ENCODE measurements around the gene KRTAP17-1. TPM values are rescaled to one million over a fixed set of nuclear protein-coding genes. Genes with fewer than 3 reads are reported as not detected.

Gene KRTAP17-1
- total RNA-seq, 1 experiment from 2014 or later, result not detected

DNA sequence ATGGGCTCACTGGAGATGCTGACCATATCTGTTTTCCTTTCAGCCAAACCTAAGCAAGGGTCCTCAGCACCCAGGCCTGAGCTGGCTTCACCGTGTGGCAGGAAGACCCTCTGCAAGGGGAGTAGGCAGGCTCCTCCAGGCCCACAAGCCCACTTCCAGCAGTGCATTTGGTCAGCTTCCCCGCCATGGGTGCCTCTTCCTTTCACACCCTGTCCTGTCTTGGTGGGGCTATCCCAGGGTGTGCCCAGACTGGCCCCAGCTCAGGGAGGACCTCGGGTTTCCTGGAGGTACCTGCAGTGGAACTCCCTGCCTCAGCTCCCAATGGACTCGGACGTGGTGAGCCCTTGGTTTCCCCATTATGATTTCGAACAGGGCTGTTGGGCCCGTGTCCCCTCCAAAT lies 12.7 kb upstream of the KRTAP17-1 start:
- Mint-ChIP-seq H3K4me3 (no peak overlapping the region), H3K27ac (no peak overlapping the region), H3K9me3 (no peaks in the 10 kb centered on the region), H3K27me3 (ENCODE audit: low read depth) (no peaks in the 10 kb centered on the region; the same call in 1 of the 2 replicates), H3K4me1 (peaks cover 3 to 4% of the 10 kb centered on the region in 2 experiments; a peak in 2 of 4 replicates), H3K36me3 (ENCODE audit: insufficient read depth in 1 of 3, low read depth in 3 of 3) (no peaks in the 10 kb centered on the region)
- no peaks in the 10 kb centered on the region for H3K79me1 ChIP-seq (ENCODE audit: insufficient read depth, low read depth, low read length, poor library complexity, severe bottlenecking)
- H3K4me2 ChIP-seq (ENCODE audit: insufficient read depth, insufficient read length, low read length), result no peak overlapping the region
- no peak overlapping the region for H3K56ac ChIP-seq (ENCODE audit: insufficient read length, low read depth, low read length)
- H2BK20ac ChIP-seq (ENCODE audit: low read depth, low read length, poor library complexity, severe bottlenecking), result no peak overlapping the region
- H2BK120ac ChIP-seq (ENCODE audit: low read depth, low read length, poor library complexity, severe bottlenecking), result no peak overlapping the region
- H3K9me3 ChIP-seq (ENCODE audit: control insufficient read depth, low read depth, low read length), result no peaks in the 10 kb centered on the region
- no peak for DNase-seq
- no peak overlapping the region for H2AFZ ChIP-seq (ENCODE audit: low read length)
- H3K23me2 ChIP-seq (ENCODE audit: insufficient read length, low read depth, low read length, poor library complexity, severe bottlenecking), result no peaks in the 10 kb centered on the region
- H3K4me1 ChIP-seq (ENCODE audit: insufficient read depth, low read length), result no peaks in the 10 kb centered on the region
- no peaks in the 10 kb centered on the region for H4K20me1 ChIP-seq (ENCODE audit: control insufficient read depth, insufficient read depth, insufficient read length)
- H3K23ac ChIP-seq (ENCODE audit: insufficient read length, low read depth, low read length), result no peak overlapping the region
- H3K18ac ChIP-seq (ENCODE audit: insufficient read length, low read depth, low read length), result no peak overlapping the region
- H3K14ac ChIP-seq (ENCODE audit: insufficient read depth, low read length), result no peak overlapping the region
- no peak overlapping the region for H2BK15ac ChIP-seq (ENCODE audit: low read depth, low read length)
- H4K91ac ChIP-seq (ENCODE audit: insufficient read length, low read depth, low read length), result no peak overlapping the region
- no peak overlapping the region for H2AK5ac ChIP-seq (ENCODE audit: insufficient read length, low read length)
- H4K5ac ChIP-seq (ENCODE audit: insufficient read length, low read depth, low read length), result no peak overlapping the region
- no CpG with 5 or more reads among the region's 7 CpGs for WGBS (ENCODE audit: extremely low coverage, insufficient read length, low lambda C conversion rate)
- H3K4ac ChIP-seq (ENCODE audit: low read depth, low read length), result no peak overlapping the region
- H2BK12ac ChIP-seq (ENCODE audit: insufficient read length, low read depth, low read length), result no peak overlapping the region
- no peaks in the 10 kb centered on the region for H3K79me2 ChIP-seq (ENCODE audit: insufficient read depth, low read length)
- no peak overlapping the region for H3T11ph ChIP-seq (ENCODE audit: low read length)
- H2BK5ac ChIP-seq (ENCODE audit: insufficient read length, low read length), result no peak overlapping the region
- no peak overlapping the region for H3K27ac ChIP-seq (ENCODE audit: insufficient read length, low read depth, low read length)
- no peak overlapping the region for H3K9ac ChIP-seq (ENCODE audit: extremely low read depth, insufficient read length, low read length)
- TF ChIP-seq, protein P1, sequence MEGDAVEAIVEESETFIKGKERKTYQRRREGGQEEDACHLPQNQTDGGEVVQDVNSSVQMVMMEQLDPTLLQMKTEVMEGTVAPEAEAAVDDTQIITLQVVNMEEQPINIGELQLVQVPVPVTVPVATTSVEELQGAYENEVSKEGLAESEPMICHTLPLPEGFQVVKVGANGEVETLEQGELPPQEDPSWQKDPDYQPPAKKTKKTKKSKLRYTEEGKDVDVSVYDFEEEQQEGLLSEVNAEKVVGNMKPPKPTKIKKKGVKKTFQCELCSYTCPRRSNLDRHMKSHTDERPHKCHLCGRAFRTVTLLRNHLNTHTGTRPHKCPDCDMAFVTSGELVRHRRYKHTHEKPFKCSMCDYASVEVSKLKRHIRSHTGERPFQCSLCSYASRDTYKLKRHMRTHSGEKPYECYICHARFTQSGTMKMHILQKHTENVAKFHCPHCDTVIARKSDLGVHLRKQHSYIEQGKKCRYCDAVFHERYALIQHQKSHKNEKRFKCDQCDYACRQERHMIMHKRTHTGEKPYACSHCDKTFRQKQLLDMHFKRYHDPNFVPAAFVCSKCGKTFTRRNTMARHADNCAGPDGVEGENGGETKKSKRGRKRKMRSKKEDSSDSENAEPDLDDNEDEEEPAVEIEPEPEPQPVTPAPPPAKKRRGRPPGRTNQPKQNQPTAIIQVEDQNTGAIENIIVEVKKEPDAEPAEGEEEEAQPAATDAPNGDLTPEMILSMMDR (conservative IDR thresholded peaks at IDR 0.05), result no peak
- no peak overlapping the region for H4K8ac ChIP-seq (replicated peaks; ENCODE audit: insufficient read length, low read depth, low read length)
- no peaks in the 10 kb centered on the region for H3K27me3 ChIP-seq (ENCODE audit: insufficient read depth, low read length)

Data from H9 (cell line).